HepG2 (cell line): ENCODE data around the gene S100A9. TPM values are rescaled to one million over a fixed set of nuclear protein-coding genes. Genes with fewer than 3 reads are reported as not detected.

Experiments
- CAMTA2 ChIP-seq: sonication (generic); formaldehyde crosslinking; IDR thresholded peaks from 2 replicates; pipeline ENCODE4 v1.4.0; 2020; ENCODE audit warnings: mild to moderate bottlenecking, missing genetic modification reagents, borderline replicate concordance
- CSRNP1 ChIP-seq: sonication (generic); formaldehyde crosslinking; IDR thresholded peaks from 2 replicates; pipeline ENCODE4 v1.8.1; 2023; ENCODE audit warnings: mild to moderate bottlenecking, missing genetic modification reagents
- EHMT2 ChIP-seq: fragments of 200-600 bp; sonication (generic); IDR thresholded peaks from 2 replicates; pipeline ENCODE4 v1.7.0; 2017; ENCODE audit warnings: antibody characterized with exemption, low read depth, low read length, borderline replicate concordance
- FUBP1 ChIP-seq: sonication (generic); formaldehyde crosslinking; IDR thresholded peaks from 2 replicates; pipeline ENCODE4 v1.5.1; 2020; ENCODE audit warnings: missing genetic modification reagents, mild to moderate bottlenecking, borderline replicate concordance
- MBD4 ChIP-seq: IDR thresholded peaks from 2 replicates; pipeline ENCODE4 v1.6.1; 2012; ENCODE audit warnings: low read length, inconsistent platforms, borderline replicate concordance
- RFX1 ChIP-seq: fragments of 450-650 bp; IDR thresholded peaks from 2 replicates; pipeline ENCODE4 v1.6.1; 2017
- RFX3 ChIP-seq: IDR thresholded peaks from 2 replicates; pipeline ENCODE4 v1.6.1; 2016; ENCODE audit warnings: missing biosample characterization, missing genetic modification reagents
- RFXAP ChIP-seq: sonication (generic); formaldehyde crosslinking; IDR thresholded peaks from 2 replicates; pipeline ENCODE4 v1.4.0; 2020; ENCODE audit warnings: missing genetic modification reagents, borderline replicate concordance
- SALL1 ChIP-seq: sonication (generic); formaldehyde crosslinking; IDR thresholded peaks from 2 replicates; pipeline ENCODE4 v1.8.0; 2022; ENCODE audit warnings: mild to moderate bottlenecking, missing genetic modification reagents
- SPEN ChIP-seq: sonication (generic); formaldehyde crosslinking; IDR thresholded peaks from 2 replicates; pipeline ENCODE4 v1.5.1; 2020; ENCODE audit warnings: low read depth, mild to moderate bottlenecking, missing genetic modification reagents
- SSRP1 ChIP-seq: IDR thresholded peaks from 2 replicates; pipeline ENCODE4 v1.6.1; 2016; ENCODE audit warnings: control low read depth
- TIGD3 ChIP-seq: sonication (generic); formaldehyde crosslinking; IDR thresholded peaks from 2 replicates; pipeline ENCODE4 v1.5.1; 2020; ENCODE audit warnings: mild to moderate bottlenecking, missing genetic modification reagents, borderline replicate concordance
- ZBTB44 ChIP-seq: sonication (generic); formaldehyde crosslinking; IDR thresholded peaks from 2 replicates; pipeline ENCODE4 v1.4.0; 2020; ENCODE audit warnings: missing genetic modification reagents
- polyA plus RNA-seq, 8 experiments: library from polyadenylated mRNA; depleted of rRNA in 3 of 8; stranded (reverse) in 7 of 8; unstranded in 1 of 8; fragments of >200 nt; fragmentation: Illumina TruSeq in 4 of 8; extraction: Trizol in 4 of 8; gene quantifications; 2 replicates each; pipeline versions ENCODE4 v1.2.1 to v1.2.3, GENCODE V29; 2011 to 2016; ENCODE audit warnings: low read depth in 4 of 8, missing spikeins in 1 of 8, mixed read lengths in 1 of 8; ENCODE audit not compliant: insufficient read depth in 1 of 8
- total RNA-seq, 5 experiments: library from RNA; depleted of rRNA; stranded (reverse); fragments of >200 nt; fragmentation: Illumina TruSeq; extraction: Trizol; gene quantifications; 2 replicates each; pipeline ENCODE4 v1.2.3, GENCODE V29; 2016; ENCODE audit warnings: low read depth in 1 of 5
- TF ChIP-seq, protein P1 (sequence below): sonication (generic); formaldehyde crosslinking; IDR thresholded peaks from 2 replicates; pipeline ENCODE4 v1.4.0; 2020; ENCODE audit warnings: missing genetic modification reagents, borderline replicate concordance
- TF ChIP-seq, protein P2 (sequence below): sonication (generic); formaldehyde crosslinking; IDR thresholded peaks from 2 replicates; pipeline ENCODE4 v1.5.0; 2020; ENCODE audit warnings: missing genetic modification reagents, mild to moderate bottlenecking, borderline replicate concordance

S100A9 gene
- total and polyA plus RNA-seq, 2 of the 13 experiments (the other 11 are each of a cell fraction or from before 2014, with no cell fraction given) = 0.31 to 0.69 TPM

DNA sequence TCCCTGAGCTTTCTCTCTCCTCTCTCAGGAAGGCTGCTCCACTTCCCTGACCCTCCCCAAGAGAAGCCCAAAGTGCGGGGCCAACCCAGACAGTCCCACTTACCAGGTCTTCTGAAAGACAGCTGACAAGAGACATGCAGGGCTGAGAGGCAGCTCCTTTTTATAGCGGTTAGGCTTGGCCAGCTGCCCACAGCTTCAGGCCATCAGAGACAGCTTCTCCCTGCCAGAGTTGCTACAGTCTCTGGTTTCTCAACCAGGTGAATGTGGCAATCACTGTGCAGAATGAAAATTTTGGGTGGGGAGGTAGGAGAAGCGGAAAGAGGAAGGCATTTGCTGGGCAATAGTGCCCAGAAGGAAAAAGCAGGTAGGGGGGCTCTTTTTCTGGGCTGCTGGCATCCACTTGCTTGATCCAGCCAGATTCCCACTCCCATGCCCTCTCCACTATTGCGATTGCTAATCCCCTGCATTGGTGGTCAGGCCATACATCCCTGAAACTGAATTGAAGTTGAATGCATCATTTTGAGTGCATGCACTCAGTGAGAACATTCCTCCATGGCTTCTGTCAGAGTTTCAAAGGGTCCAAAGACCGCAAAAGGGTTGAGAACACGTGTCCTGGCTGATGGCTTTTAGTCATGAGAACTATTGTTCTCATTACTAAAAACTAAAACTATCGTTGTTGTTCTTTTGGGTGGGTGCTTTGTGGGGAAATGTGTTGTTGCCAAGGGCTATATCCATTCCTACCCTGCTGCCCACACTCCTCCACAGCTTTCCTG is 33.5 kb downstream of the S100A9 start, which contains the start of gene S100A8 (continued):
- TF ChIP-seq MBD4 = no peak
- no peak for TF ChIP-seq SALL1 (CRISPR knock-in tag)
- TF ChIP-seq CSRNP1 (CRISPR knock-in tag) = no peak
- TF ChIP-seq SPEN (CRISPR knock-in tag) = no peak
- TF ChIP-seq EHMT2 = no peak
- no peak for TF ChIP-seq RFXAP (CRISPR knock-in tag)
- no peak for TF ChIP-seq TIGD3 (CRISPR knock-in tag)
- TF ChIP-seq ZBTB44 (CRISPR knock-in tag) = no peak
- TF ChIP-seq RFX1 = no peak
- TF ChIP-seq SSRP1 (CRISPR knock-in tag) = no peak
- TF ChIP-seq FUBP1 (CRISPR knock-in tag) = no peak
- TF ChIP-seq, protein P1, sequence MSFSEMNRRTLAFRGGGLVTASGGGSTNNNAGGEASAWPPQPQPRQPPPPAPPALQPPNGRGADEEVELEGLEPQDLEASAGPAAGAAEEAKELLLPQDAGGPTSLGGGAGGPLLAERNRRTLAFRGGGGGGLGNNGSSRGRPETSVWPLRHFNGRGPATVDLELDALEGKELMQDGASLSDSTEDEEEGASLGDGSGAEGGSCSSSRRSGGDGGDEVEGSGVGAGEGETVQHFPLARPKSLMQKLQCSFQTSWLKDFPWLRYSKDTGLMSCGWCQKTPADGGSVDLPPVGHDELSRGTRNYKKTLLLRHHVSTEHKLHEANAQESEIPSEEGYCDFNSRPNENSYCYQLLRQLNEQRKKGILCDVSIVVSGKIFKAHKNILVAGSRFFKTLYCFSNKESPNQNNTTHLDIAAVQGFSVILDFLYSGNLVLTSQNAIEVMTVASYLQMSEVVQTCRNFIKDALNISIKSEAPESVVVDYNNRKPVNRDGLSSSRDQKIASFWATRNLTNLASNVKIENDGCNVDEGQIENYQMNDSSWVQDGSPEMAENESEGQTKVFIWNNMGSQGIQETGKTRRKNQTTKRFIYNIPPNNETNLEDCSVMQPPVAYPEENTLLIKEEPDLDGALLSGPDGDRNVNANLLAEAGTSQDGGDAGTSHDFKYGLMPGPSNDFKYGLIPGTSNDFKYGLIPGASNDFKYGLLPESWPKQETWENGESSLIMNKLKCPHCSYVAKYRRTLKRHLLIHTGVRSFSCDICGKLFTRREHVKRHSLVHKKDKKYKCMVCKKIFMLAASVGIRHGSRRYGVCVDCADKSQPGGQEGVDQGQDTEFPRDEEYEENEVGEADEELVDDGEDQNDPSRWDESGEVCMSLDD = no peak
- TF ChIP-seq RFX3 (CRISPR knock-in tag) = no peak
- TF ChIP-seq, protein P2, sequence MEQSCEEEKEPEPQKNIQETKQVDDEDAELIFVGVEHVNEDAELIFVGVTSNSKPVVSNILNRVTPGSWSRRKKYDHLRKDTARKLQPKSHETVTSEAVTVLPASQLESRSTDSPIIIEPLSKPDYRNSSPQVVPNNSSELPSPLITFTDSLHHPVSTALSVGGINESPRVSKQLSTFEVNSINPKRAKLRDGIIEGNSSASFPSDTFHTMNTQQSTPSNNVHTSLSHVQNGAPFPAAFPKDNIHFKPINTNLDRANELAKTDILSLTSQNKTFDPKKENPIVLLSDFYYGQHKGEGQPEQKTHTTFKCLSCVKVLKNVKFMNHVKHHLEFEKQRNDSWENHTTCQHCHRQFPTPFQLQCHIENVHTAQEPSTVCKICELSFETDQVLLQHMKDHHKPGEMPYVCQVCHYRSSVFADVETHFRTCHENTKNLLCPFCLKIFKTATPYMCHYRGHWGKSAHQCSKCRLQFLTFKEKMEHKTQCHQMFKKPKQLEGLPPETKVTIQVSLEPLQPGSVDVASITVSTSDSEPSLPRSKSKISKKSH (CRISPR knock-in tag) = no peak
- TF ChIP-seq CAMTA2 (CRISPR knock-in tag) = no peak
